Measurements from ENCODE around the gene KRTAP10-11. TPM values are rescaled to one million over a fixed set of nuclear protein-coding genes. Genes with fewer than 3 reads are reported as not detected.

Gene KRTAP10-11
- total and polyA plus RNA-seq, 2 donors (not counting 1 experiment from before 2014, with no cell fraction given) = not detected

GRCh38 chr21:44603109-44603875, 42.9 kb upstream of the KRTAP10-11 start:
- peaks cover 49% of the 10 kb centered on the region for H3K27me3 Mint-ChIP-seq
- H3K9me3 Mint-ChIP-seq (ENCODE audit: insufficient read depth) = peaks cover 9% of the 10 kb centered on the region
- Histone ChIP-seq H3K36me3 (replicated peaks in 1 of 2; ENCODE audit: control extremely low read depth in 1 of 2, control insufficient read depth in 1 of 2, extremely low read depth in 1 of 2, insufficient read depth in 2 of 2, low read length in 1 of 2) (no peaks in the 10 kb centered on the region), H3K4me2 (replicated peaks; ENCODE audit: low read depth, low read length, poor library complexity, severe bottlenecking) (no peak overlapping the region), H2AFZ (ENCODE audit: insufficient read depth, low read depth, low read length, poor library complexity, severe bottlenecking) (no peak overlapping the region), H3K4me1 (ENCODE audit: control insufficient read depth in 2 of 2, insufficient read depth in 2 of 2, low read length in 2 of 2) (no peaks in the 10 kb centered on the region), H3K4me3 (ENCODE audit: control extremely low read depth in 1 of 5, extremely low read depth in 1 of 5, insufficient read depth in 1 of 5, low read depth in 2 of 5, low read length in 4 of 5) (no peak overlapping the region), H3K79me2 (ENCODE audit: control insufficient read depth, insufficient read depth, low read length) (no peaks in the 10 kb centered on the region), H4K20me1 (ENCODE audit: control insufficient read depth, insufficient read depth, low read length, poor library complexity, severe bottlenecking) (no peaks in the 10 kb centered on the region), H3K27me3 (replicated peaks in 1 of 4; ENCODE audit: control extremely low read depth in 1 of 4, control insufficient read depth in 3 of 4, insufficient read depth in 4 of 4, low read length in 3 of 4) (peaks cover 0 to 10% (median 3%) of the 10 kb centered on the region in 4 experiments), H3K9me3 (ENCODE audit: control extremely low read depth in 1 of 3, control insufficient read depth in 2 of 3, insufficient read depth in 1 of 3, low read length in 2 of 3) (peaks cover 0 to 19% (median 3%) of the 10 kb centered on the region in 3 donors), H3K27ac (ENCODE audit: low read length in 2 of 2) (no peak overlapping the region), H3K9ac (ENCODE audit: low read length) (no peak overlapping the region)
- TF ChIP-seq, protein P1, sequence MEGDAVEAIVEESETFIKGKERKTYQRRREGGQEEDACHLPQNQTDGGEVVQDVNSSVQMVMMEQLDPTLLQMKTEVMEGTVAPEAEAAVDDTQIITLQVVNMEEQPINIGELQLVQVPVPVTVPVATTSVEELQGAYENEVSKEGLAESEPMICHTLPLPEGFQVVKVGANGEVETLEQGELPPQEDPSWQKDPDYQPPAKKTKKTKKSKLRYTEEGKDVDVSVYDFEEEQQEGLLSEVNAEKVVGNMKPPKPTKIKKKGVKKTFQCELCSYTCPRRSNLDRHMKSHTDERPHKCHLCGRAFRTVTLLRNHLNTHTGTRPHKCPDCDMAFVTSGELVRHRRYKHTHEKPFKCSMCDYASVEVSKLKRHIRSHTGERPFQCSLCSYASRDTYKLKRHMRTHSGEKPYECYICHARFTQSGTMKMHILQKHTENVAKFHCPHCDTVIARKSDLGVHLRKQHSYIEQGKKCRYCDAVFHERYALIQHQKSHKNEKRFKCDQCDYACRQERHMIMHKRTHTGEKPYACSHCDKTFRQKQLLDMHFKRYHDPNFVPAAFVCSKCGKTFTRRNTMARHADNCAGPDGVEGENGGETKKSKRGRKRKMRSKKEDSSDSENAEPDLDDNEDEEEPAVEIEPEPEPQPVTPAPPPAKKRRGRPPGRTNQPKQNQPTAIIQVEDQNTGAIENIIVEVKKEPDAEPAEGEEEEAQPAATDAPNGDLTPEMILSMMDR (IDR thresholded peaks at IDR 0.05) = no peak
- no peak for TF ChIP-seq EZH2 (IDR thresholded peaks at IDR 0.05; ENCODE audit: borderline replicate concordance, insufficient read depth, low read depth, low read length, poor library complexity, severe bottlenecking)
- 69% methylated on average over 11 of the region's 17 CpGs for WGBS (ENCODE audit: insufficient coverage)
- no peak overlapping the region for H3K4me3 Mint-ChIP-seq
- DNase-seq = no peak
- H3K27ac Mint-ChIP-seq = no peak overlapping the region
- CTCF ChIA-PET = no interaction called here
- H3K4me1 Mint-ChIP-seq = no peaks in the 10 kb centered on the region
- no peak for ATAC-seq (ENCODE audit: low read depth)
- intact Hi-C loops (cut with micrococcal nuclease) = no loop called here
- POLR2A ChIA-PET = no interaction called here

DNA sequence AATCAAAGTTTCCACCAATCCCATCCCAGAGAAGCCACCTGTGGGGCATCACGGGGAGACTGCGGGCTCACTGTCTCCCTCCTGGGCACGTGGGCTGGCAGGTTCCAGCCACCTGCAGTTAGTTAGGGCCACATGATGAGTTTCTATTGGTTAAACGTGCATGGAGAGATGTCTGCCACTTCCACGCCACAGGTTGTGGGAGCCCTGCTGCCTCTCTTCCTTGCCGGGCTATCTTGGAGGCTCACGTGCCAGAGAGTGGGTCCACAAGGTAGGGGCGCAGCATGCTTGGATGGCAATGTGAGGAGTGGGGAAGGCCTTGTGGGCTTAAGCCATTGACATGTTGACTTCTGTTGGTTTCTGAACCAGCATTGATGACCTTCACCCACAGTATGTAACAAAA, 42.3 kb upstream of the KRTAP10-11 start:
- POLR2A ChIA-PET = no interaction called here
- Histone ChIP-seq H2AFZ (ENCODE audit: insufficient read depth, low read depth, low read length, poor library complexity, severe bottlenecking) (no peak overlapping the region), H3K27me3 (replicated peaks in 1 of 4; ENCODE audit: control extremely low read depth in 1 of 4, control insufficient read depth in 3 of 4, insufficient read depth in 4 of 4, low read length in 3 of 4) (peaks cover 0 to 10% (median 3%) of the 10 kb centered on the region in 4 experiments), H3K9me3 (ENCODE audit: control extremely low read depth in 1 of 3, control insufficient read depth in 2 of 3, insufficient read depth in 1 of 3, low read length in 2 of 3) (peaks cover under 1 to 18% (median 1%) of the 10 kb centered on the region in 3 donors), H4K20me1 (ENCODE audit: control insufficient read depth, insufficient read depth, low read length, poor library complexity, severe bottlenecking) (no peaks in the 10 kb centered on the region), H3K27ac (ENCODE audit: low read length in 2 of 2) (no peak overlapping the region), H3K36me3 (replicated peaks in 1 of 2; ENCODE audit: control extremely low read depth in 1 of 2, control insufficient read depth in 1 of 2, extremely low read depth in 1 of 2, insufficient read depth in 2 of 2, low read length in 1 of 2) (no peaks in the 10 kb centered on the region), H3K4me1 (ENCODE audit: control insufficient read depth in 2 of 2, insufficient read depth in 2 of 2, low read length in 2 of 2) (no peaks in the 10 kb centered on the region), H3K4me3 (ENCODE audit: control extremely low read depth in 1 of 5, extremely low read depth in 1 of 5, insufficient read depth in 1 of 5, low read depth in 2 of 5, low read length in 4 of 5) (no peak overlapping the region), H3K9ac (ENCODE audit: low read length) (no peak overlapping the region), H3K4me2 (replicated peaks; ENCODE audit: low read depth, low read length, poor library complexity, severe bottlenecking) (no peak overlapping the region), H3K79me2 (ENCODE audit: control insufficient read depth, insufficient read depth, low read length) (no peaks in the 10 kb centered on the region)
- ATAC-seq (ENCODE audit: low read depth) (no peak), DNase-seq (no peak)
- Mint-ChIP-seq H3K27ac (no peak overlapping the region), H3K9me3 (ENCODE audit: insufficient read depth) (peaks cover 6% of the 10 kb centered on the region), H3K27me3 (peaks cover 44% of the 10 kb centered on the region), H3K4me3 (no peak overlapping the region), H3K4me1 (no peaks in the 10 kb centered on the region)
- WGBS (ENCODE audit: insufficient coverage) = 91% methylated on average over 5 of the region's 8 CpGs
- CTCF ChIA-PET = no interaction called here
- intact Hi-C loops (cut with micrococcal nuclease) = no loop called here
- TF ChIP-seq, protein P1 (IDR thresholded peaks at IDR 0.05) = no peak
- TF ChIP-seq EZH2 (IDR thresholded peaks at IDR 0.05; ENCODE audit: borderline replicate concordance, insufficient read depth, low read depth, low read length, poor library complexity, severe bottlenecking) = no peak

All from B cell (primary cell).